Hematopoietic multipotent progenitor cell treated with erythropoietin and hydrocortisone succinate and interleukin-3 and kit ligand, for 6 days (in vitro differentiated cells): Measurements from ENCODE around the gene KLHL1.

Experiments
- DNase-seq: peaks from one replicate; pipeline ENCODE4 v3.0.0-alpha.2; 2015

The KLHL1 gene

DNA sequence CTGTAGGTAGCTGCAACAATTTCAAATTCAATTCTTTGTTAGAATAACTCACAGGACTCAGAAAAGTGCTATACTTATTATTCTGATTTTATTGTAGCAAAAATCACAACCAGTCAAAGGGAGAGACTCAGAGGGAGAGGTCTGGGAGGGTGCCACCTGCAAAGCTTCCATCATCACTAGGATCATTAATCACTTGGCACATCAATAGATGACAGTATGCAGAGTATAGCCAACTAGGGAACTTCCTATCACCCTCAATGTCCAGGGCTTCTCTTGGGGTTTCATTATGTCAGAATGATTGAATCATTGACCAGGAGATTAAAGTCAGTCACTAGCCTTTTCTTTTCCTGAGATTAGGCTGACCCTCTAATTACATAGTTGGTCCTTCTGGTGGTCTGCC lies 432.0 kb downstream of the KLHL1 start:
- no peak for DNase-seq

DNA sequence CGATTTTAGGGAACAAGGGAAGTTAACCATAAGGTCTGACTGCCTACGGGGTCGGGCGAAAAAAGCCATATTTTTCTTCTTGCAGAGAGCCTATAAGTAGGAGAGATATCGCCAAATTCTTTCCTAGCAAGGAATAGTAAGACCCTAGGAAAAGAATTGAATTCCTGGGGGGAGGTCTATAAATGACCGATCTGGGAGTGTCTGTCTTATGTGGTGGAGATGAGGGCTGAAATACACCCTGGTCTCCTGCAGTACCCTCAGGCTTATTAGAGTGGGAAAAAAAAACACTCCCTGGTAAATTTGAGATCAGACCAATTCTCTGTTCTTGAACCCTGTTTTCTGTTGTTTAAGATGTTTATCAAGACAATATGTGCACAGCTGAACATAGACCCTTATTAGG lies 448.1 kb downstream of the KLHL1 start:
- DNase-seq, result no peak

DNA sequence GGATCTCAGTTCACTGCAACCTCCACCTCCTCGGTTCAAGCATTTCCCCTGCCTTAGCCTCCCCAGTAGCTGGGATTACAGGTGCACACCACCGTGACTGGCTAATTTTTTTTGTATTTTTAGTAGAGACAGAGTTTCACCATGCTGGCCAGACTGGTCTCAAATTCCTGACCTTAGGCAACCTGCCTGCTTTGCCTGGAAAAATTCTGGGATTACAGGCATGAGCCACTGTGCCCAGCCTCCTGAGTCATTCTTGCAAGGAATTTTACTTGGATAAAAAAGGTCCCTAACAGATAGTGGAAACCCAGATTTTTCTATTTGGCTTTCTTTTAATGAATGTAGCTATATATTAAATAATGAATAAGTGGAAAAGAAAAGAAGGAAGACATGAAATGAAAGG lies 450.6 kb downstream of the KLHL1 start:
- no peak for DNase-seq

DNA sequence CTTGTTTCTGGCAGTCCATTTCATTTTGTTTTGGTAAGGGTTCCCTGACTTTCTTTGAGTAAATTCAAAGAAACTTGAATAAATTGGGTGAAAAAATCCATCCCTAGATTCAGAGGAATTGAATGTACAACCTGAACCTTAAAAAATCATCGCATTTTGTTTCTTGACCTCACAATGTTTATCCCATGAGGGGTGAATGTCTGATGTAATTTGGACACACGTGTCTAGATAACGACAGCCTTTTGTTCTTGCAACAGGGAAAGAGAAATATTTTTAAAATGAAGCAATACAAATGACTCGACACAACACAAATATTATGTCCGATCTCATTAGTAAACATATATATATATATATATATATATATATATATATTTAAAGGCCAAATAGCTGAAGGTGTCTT lies 453.9 kb downstream of the KLHL1 start:
- DNase-seq, result no peak
